HG03175 (cell line): ENCODE data around the gene CLEC19A.

Source experiments
- ATAC-seq: cut with Tn5 transposase; IDR thresholded peaks from one replicate; pipeline ENCODE4 v1.9.1; 2021; ENCODE audit warnings: mild to moderate bottlenecking, moderate library complexity; ENCODE audit not compliant: unreplicated experiment

CLEC19A gene

DNA sequence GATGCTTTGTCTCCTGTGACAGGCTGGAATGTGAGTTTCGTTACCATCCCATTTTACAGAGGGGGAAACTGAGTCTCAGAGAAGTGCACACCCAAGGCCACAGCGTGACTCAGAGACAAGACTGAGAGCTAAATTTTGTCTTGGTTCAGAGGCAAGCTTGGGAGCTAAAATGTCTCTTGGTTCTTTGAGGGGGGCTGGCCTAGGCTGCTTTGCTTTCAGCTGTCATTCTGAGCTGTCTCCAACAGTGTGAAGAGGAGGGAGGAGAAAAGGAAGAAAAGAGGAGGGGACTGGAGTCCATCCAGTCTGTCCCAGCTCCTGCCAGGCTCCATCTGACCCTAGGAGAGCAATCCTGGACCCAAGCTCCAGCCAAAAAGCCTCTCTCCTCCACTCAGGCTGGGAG, at the start of gene CLEC19A:
Gene CLEC19A (plus strand): TSS at position 301 of the 400 bp plus-strand sequence. CDS start 121 bp downstream, outside the sequence.
- ATAC-seq, result no peak

DNA sequence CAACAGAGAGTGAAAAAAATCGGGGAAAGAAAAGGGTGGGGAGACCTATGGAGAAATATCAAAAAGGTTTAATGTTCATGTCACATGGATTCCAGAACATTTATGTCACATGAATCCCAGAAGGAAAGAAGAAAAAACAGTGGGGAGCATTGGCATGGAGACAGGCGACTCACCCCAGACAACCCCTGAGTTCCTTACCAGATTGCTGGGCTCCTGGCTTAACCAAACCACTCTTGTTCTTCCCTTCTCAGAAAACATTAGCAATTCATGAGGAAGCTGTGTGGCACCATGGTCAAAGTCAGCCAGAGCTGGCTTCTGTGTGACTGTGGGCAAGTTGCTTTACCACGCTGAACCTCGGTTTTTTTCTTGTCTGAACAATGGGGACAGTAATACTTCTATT, 49.6 kb upstream of the CLEC19A start:
- ATAC-seq, result no peak

DNA sequence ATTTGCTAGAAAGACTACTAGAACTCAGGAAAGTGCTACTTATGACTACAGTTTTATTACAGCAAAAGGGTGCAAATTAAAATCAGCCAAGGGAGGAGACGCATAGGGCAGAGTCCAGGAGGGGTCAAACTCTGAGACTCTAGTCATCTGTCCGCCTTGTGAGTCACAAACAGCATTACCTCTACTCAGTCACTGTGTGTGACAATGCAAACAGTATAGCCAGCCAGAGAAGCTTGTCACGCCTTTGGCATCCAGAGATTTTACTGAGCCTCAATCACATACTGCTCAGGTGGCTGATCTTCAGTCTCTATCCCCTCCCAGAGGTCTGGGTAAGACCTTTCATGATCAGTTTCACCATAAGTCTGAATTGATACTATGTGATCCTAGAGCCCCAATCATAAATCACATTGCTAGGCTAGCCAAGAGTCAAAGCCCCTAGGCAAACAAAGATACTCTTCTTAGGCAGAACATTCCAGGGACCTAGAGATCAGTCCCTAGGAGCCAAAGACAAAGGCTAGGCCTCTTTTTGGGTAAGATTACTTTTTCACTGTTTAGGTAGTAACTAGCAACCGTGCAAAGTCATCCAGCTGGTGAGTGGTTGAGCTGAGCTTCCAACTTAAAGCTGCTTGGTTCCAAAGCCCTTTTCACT, 48.8 kb upstream of the CLEC19A start:
- no peak for ATAC-seq

DNA sequence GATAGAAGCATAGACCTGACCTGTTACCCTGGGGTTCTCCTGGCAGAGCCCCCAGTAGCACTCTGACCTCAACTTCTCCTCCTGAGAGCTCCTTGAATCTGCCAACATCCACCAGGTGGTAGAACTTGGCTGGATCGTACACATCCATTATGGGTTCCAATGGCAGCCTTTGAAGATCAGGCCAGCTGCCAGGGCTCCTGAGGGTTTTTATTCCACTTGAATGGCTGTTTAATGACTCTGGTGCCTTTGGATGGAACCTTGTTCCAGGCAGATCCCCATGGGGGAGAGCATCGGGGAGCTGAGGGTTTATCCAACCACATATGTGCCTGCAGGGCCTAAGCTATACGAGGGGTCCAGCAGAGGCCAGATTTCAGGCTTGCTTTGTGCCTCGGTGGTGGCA, 47.1 kb upstream of the CLEC19A start:
- ATAC-seq, result no peak

DNA sequence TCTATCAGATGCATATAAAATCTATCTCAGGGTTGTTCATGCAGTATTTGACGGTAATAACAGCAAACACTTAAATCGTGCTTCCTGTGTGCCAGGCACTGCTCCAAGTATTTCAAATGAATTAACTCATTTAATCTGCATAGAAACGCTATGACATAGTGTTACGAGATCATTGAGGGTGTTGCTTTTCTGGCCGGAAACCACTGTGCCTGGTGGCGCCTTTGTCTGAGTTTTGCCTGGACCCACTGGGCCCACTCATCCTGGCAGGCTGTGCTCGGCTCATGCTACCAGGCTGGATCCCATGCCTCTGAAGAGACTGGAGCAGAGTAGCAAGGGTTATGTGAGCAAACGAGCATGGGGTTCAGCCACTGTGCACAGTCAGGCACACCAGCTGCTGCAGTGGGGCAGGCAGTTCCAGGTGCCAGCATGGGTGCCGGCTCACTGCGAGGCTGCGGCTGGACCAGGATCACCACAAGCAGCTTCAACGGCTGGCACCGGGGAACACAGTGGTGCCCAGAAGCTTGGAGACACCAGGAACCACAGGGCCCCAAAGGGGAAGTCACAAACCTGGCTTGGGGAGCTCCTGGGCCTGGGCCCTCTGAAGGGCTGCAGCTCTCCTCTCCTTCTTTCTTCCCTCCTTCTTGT, 45.9 kb upstream of the CLEC19A start:
- ATAC-seq, result no peak

DNA sequence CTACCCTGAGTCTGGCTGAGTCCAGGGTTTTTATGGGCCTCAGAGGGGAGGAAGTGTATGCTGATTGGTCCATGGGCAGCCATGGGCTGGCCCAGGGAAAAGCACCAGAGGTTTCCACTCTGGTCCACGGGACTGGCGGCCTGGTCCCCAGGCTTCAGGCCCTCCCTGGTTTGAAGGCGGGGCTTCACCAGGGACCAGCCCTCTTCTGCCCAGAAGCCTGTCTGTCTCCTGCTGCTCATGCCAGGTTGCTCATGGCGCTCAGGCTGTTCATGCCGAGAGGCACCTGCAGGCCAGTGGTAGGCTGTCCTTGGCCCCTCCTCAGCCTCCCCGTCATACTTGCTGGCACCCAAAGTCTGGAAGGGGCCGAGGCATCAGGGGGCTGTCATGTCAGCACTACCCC, 45.0 kb upstream of the CLEC19A start:
- no peak for ATAC-seq

DNA sequence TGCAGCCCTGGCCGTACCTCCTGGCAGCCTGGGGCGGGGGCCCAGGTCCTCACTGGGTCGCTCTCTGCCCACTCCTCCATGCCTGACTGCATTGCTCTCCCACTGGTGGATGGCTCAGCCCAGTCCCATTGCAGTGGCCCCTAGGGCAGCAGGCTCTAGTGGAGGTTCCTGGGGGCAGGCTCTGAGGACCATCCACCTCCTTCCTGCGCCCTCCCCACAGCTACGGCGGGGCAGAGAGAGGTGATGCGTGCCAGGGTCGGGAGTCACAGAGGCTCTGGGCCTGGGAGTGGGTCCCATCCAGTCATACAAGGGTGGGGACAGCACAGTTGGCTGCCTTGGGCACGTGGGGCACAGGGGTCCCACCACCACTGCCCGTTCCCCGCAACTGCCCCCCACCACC, 44.0 kb upstream of the CLEC19A start:
- ATAC-seq, result no peak

DNA sequence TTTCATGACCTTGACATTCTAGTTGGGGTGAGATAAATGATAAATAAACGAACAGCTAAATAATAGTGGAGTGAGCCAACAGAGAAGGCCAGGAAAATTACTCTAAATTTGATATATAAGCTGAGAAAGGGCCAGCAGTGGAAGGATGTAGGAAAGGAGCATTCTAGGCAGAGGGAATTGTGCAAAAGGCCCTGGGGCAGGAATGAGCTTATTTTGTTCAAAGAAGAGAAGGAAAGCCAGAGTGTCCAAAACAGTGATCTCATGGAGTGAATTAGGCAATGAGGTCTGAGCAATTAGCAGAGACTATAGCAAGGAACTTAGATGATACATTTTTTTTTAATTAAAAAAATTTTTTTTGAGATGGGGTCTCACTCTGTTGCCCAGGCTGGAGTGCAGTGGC, 43.3 kb upstream of the CLEC19A start:
- no peak for ATAC-seq

DNA sequence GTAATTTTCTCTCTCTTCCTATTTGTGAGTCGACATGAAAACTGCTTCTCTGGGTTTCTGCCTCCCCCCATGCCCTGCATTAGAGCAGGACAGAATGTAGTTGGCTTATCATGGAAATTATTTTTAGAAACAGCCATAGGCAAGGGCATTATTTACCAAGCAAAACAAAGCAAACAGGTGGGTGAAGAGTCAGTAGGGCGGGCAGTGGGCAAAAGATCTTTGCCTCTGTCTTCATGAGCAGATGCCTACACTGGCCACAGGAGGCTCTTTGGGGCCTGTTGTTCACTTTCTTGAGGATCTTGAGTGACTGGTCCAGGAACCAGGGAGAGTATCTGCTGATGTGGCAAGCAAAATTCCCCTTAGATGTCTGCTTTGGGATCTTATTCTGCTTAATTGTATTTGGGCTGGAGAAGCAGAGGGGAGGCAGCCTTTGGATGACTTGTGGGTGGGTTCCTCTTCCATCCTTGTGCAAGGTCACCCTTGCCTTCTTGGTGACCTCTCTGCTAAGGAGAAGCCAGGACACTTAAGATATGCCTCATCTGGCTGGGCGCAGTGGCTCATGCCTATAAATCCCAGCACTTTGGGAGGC, 42.5 kb upstream of the CLEC19A start:
- ATAC-seq, result no peak

DNA sequence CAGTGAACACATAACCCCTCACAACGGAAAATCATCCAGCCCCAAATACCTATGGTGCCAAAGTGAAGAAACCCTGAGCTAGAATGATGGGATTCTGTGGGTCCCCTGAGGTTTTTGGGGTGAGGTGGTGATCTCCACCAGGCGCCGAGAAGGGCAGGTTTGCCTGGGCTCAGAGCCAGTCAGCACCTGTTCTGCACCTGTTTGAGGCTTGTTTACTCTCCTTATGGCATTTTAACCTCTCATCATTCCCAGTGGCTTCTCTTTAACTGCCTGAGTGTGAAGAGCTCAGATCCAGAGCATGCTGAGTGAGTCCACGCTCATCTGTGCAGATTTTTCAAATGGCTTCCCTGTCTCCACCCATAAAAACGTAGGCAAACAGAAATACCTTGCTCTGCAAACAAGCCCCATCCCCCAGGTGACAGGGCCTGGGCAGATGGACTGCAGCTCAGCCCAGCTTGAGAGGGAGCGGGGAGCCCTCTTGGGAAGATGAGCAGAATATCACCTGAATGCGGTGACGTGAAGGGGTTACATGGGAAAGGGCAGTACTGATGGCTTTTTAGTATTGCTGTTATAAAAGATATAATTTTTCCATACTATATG, 40.1 kb upstream of the CLEC19A start:
- no peak for ATAC-seq

DNA sequence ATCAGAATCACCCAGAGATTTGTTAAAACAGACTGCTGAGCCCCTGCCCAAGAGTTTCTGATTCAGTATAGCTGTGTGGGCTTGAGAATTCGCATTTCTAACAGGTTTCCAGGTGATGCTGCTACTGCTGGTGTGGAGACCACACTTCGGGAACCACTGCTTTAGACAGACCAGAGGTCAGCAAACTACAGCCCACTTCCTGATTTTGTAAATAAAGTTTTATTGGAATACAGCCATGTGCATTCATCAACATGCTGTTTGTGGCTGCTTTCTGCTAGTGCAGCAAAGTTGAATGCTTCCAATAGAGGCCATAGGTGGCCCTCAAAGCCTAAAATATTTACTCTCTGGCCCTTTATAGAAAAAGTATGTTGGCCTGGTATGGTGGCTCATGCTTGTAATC, 32.6 kb upstream of the CLEC19A start:
- ATAC-seq, result no peak

DNA sequence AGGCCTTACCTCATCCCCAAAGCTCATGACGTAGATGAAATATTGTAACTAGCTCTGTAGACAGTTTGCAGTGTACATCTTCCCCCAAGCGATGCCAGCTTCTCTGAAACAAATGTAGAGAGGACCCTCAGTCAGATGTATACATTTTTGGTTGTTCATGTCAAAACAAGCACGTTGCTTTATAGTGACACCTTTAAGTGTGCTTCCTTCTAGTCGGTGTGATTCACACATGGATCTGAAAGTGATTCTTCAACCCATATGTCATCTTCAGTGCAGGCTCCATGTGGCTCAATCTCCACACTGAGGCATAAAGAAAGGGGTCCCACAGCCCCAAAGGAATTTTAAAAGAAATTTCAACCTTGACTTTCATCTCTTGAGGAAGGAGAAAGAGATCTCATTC, 30.9 kb upstream of the CLEC19A start:
- no peak for ATAC-seq

DNA sequence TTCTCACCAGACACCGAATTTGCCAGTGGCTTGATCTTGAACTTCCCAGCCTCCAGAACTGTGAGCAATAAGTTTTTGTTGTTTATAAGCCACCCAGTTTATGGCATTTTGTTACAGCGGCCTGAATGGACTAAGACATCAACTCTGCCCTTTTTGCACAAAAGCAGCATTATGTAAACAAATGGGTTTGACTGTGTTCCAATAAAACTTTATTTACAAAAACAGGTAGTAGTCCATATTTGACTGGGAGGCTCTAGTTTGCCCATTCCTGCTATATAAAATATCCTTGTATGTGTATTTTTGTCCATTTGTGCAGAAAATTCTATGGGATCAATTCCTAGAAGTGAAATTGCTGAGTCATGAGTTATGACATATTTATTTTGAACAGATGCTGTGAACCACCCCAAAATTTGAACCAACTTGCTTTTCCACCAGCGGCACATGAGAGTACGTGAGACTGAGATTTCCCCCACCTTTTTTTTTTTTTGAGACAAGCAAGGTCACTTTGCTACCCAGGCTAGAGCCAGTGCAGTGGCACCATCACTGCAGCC, 21.3 kb upstream of the CLEC19A start:
- no peak for ATAC-seq

DNA sequence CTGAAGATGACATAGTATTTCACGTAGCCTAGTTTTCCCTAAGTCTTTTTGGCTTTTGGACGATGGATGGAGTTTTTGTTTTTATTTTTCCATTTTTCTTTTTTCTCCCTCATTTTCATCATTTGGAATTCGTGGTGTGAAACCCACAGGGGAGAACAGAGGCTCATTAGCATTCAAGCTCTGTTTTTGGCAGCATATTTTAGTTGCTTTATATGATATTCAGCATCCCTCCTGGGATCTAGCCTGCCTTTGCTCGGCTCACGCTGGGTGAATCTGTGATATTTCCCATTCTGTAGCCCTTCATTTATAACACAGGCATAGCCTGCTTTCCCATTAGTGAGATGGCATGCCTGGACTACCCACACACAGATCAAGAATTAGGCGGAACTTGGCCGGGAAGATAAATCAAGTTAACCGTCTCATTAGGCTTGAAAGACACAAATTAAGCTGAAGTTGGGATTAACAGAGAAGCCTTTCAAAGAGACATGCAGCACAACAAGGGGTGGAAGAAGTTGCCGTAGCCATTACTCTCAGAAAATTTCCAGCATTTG, 20.1 kb upstream of the CLEC19A start:
- ATAC-seq, result no peak

DNA sequence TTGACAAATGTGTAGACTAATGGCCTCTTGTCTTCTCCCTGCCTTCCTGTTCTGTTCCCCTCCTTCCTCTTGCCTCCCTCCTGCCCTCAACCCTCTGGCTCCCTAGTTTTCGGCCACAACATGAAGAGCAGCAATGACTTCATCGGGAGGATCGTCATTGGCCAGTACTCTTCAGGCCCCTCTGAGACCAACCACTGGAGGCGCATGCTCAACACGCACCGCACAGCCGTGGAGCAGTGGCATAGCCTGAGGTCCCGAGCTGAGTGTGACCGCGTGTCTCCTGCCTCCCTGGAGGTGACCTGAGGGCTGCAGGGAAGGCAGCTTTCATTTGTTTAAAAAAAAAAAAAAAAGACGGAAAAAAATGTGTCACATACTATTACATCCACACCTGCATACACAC, 18.8 kb upstream of the CLEC19A start:
- no peak for ATAC-seq

DNA sequence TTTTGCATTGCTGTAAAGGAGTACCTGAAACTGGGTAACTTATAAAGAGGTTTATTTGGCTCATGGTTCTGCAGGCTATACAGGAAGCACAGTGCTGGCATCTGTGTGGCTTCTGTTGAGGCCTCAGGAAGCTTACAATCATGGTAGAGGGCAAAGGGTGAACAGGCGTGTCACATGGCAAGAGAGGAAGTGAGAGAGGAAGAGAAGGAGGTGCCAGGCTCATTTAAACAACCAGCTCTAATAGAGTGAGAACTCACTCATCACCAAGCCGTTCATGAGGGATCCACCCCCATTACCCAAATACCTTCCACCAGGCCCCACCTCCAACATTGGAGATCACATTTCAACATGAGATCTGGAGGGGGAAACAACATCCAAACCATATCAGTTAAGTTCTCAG, 16.4 kb upstream of the CLEC19A start:
- no peak for ATAC-seq

DNA sequence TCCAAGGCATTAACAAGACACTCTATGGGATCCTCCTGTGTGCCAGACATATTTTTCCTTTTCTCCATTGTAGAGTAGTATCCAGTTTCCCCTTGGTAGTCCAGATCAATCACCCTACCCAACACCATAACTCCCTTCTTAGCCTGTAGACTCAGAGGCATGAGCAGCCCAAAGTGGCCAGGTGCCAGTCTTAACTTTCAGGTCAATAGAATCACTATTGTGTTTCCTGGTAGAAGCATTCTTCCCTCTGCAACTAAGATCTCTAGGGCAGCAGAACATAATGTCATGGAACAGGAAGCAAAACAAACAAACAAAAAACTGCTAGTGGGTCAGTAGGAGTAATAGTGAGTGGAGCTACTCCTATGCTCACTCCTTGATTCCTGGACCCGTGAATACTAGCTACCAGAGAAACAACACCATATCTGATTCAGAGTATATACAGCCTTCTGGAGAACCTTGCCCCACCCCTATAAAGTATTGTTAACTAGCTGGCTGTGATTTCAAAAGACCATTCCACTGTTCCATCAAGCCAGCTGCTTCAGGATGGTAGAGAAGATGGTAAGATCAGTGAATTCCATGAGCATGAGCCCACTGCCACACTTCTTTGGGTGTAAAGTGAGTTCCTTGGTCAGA, 11.2 kb upstream of the CLEC19A start:
- no peak for ATAC-seq

DNA sequence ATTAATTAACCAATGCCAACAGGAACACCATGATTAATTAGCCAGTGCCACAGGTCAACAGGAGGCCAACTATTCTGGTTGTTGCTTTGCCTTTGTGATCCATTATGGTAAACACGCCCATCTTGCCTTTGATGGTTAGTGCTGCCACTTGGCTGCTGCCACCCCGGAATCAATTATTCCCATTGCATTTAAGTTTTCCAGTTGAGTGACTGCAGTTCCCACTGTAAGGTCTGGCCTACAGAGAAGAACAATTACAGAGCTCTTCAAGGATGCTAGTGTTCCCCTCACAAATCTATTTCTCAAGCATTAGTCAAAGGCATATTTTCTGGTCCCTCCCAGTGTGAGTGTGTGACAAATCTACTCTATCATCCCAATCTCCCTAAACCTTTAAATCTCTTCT, 7.1 kb upstream of the CLEC19A start:
- ATAC-seq, result no peak

DNA sequence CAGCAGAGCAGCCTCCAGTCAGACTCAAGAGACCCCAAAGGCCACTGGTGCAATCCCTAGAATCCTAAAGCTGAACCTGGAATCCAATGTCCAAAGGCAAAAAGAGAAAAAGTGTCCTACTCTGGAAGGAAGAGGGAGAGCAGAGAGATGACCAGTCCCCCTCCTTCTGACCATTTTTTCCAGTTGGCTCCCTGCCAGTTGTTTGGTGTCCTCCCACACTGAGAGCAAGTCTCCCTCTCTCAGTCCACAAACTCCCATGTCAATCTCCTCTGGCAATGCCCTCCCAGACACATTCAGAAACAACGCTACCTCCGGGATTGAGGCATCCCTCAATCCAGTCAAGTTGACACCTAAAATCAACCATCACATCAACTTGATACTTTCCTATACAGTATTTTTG, 4.3 kb upstream of the CLEC19A start:
- ATAC-seq, result no peak

DNA sequence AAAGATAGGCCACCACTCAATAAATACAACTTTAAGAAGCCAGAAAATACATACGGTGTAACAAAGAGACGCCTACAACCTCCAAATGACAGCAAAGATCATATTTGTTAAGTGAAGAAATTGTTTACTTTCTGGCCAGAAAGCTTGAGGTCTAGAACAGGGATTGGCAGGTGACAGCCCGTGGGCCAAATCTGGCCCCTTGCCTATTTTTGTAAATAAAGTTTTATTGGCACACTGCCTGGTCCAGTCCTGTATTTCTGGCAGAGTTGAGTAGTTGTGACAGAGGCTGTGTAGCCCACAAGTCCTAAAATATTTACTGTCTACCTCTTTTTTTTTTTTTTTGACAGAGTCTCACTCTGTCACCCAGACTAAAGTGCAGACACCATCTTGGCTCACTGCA, 3.4 kb upstream of the CLEC19A start:
- no peak for ATAC-seq

DNA sequence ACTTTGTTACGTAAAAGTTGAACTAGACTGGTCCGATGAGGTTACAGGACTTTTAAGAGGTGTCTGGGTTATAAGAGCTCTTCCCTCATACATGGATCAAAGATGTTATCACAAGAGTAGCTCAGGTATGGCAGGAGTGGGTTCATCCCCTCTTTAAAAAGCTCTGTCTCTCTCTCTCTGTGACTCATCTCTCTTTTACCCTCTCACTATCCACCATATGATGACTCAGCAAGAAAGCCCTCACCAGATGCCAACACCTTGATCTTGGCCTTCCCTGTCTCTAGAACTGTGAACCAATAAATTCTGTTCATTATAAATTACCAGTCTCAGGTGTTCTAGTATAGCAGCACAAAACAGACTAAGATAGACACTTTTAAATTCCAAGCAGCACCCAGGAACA, 1.9 kb upstream of the CLEC19A start:
- no peak for ATAC-seq
